ENCODE results near the gene CPEB1.
"Not testable (repeated sequence)": the region's sequence is repeated elsewhere in the genome, so short reads cannot be mapped to it uniquely, and the experiment has no call there.

DNA sequence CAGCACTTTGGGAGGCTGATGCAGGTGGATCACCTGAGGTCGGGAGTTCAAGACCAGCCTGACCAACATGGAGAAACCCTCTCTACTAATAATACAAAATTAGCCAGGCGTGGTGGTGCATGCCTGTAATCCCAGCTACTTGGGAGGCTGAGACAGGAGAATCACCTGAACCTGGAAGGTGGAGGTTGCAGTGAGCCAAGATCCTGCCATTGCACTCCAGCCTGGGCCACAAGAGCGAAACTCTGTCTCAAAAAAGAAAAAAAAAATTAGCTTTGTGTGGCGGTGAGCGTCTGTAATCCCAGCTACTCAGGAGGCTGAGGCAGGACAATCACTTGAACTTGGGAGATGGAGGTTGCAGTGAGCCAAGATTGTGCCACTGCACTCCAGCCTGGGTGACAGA is 112.0 kb downstream of the CPEB1 start:
- TF ChIP-seq, protein P1, sequence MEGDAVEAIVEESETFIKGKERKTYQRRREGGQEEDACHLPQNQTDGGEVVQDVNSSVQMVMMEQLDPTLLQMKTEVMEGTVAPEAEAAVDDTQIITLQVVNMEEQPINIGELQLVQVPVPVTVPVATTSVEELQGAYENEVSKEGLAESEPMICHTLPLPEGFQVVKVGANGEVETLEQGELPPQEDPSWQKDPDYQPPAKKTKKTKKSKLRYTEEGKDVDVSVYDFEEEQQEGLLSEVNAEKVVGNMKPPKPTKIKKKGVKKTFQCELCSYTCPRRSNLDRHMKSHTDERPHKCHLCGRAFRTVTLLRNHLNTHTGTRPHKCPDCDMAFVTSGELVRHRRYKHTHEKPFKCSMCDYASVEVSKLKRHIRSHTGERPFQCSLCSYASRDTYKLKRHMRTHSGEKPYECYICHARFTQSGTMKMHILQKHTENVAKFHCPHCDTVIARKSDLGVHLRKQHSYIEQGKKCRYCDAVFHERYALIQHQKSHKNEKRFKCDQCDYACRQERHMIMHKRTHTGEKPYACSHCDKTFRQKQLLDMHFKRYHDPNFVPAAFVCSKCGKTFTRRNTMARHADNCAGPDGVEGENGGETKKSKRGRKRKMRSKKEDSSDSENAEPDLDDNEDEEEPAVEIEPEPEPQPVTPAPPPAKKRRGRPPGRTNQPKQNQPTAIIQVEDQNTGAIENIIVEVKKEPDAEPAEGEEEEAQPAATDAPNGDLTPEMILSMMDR (conservative IDR thresholded peaks at IDR 0.05 in 1 of 2, IDR thresholded peaks at IDR 0.05 in 1 of 2; ENCODE audit: low read depth in 1 of 2, low read length in 2 of 2) = not testable (repeated sequence)
- not testable (repeated sequence) for TF ChIP-seq EZH2 (IDR thresholded peaks at IDR 0.05; ENCODE audit: low read length, missing control alignments)

Measured in fibroblast of lung (primary cell).